Thoracic aorta (tissue), 2 donors: ENCODE measurements around the gene A1CF. TPM values are rescaled to one million over a fixed set of nuclear protein-coding genes. Genes with fewer than 3 reads are reported as not detected.
"Not testable (repeated sequence)": the region's sequence is repeated elsewhere in the genome, so short reads cannot be mapped to it uniquely, and the experiment has no call there.

ENCODE experiments used
- ATAC-seq: fragments of 150-250 bp; one replicate; pipeline ENCODE4 v1.8.0; 2017; ENCODE audit warnings: low read depth; ENCODE audit not compliant: insufficient number of reproducible peaks, low FRiP score
- DNase-seq: peaks from one replicate; pipeline ENCODE4 v3.0.0-alpha.2; 2020; ENCODE audit warnings: low spot score
- H3K27ac ChIP-seq, 2 donors: fragments of 200-600 bp; sonication (generic); 1 replicate in 1 of 2; 2 replicates in 1 of 2; pipeline ENCODE4 v1.5.1; 2016; ENCODE audit warnings: mild to moderate bottlenecking in 2 of 2, moderate library complexity in 2 of 2
- H3K27me3 ChIP-seq: fragments of 200-600 bp; sonication (generic); replicated peaks from 2 replicates; pipeline ENCODE4 v1.6.0; 2016; ENCODE audit warnings: mild to moderate bottlenecking; ENCODE audit not compliant: insufficient read depth
- H3K36me3 ChIP-seq: fragments of 200-600 bp; sonication (generic); one replicate; pipeline ENCODE4 v1.5.1; 2016
- H3K4me1 ChIP-seq, 2 donors: fragments of 200-600 bp; sonication (generic); 1 replicate in 1 of 2; 2 replicates in 1 of 2; pipeline versions ENCODE4 v1.5.1 to v1.6.0; 2016; ENCODE audit warnings: low read depth in 2 of 2, mild to moderate bottlenecking in 1 of 2; ENCODE audit not compliant: control insufficient read depth in 1 of 2
- H3K4me3 ChIP-seq: fragments of 200-600 bp; sonication (generic); 2 replicates; pipeline ENCODE4 v1.5.1; 2016; ENCODE audit warnings: mild to moderate bottlenecking
- H3K9me3 ChIP-seq: fragments of 200-600 bp; sonication (generic); 2 replicates; pipeline ENCODE4 v1.5.1; 2016
- CTCF ChIP-seq: fragments of 200-600 bp; sonication (generic); IDR thresholded peaks from one replicate; pipeline ENCODE4 v1.5.1; 2019; ENCODE audit warnings: antibody characterized with exemption
- total RNA-seq, 2 donors: library from RNA; depleted of rRNA; stranded (reverse); fragments of >200 nt; gene quantifications; one replicate each; pipeline versions ENCODE4 v1.1.0 to v1.2.3, GENCODE V29; 2016

Gene A1CF
- total RNA-seq, 2 donors from 2014 or later = not detected

- ATAC-seq (no peak), DNase-seq (no peak)
- Histone ChIP-seq H3K9me3 (no peaks in the 10 kb centered on the region), H3K4me1 (no peaks in the 10 kb centered on the region), H3K27me3 (no peaks in the 10 kb centered on the region), H3K27ac (no peak overlapping the region), H3K36me3 (no peaks in the 10 kb centered on the region), H3K4me3 (no peak overlapping the region)
- TF ChIP-seq CTCF = no peak
These were observed 24.0 kb upstream of the A1CF start for GRCh38 chr10:50909334-50910014.

GRCh38 chr10:50908366-50908765 lies 22.9 kb upstream of the A1CF start:
- Histone ChIP-seq H3K27ac (no peak overlapping the region), H3K4me1 (no peaks in the 10 kb centered on the region), H3K4me3 (no peak overlapping the region), H3K36me3 (no peaks in the 10 kb centered on the region), H3K9me3 (no peaks in the 10 kb centered on the region), H3K27me3 (no peaks in the 10 kb centered on the region)
- DNase-seq (no peak), ATAC-seq (no peak)
- TF ChIP-seq CTCF = no peak

GRCh38 chr10:50905797-50906196 lies 20.4 kb upstream of the A1CF start:
- H3K9me3 ChIP-seq, ATAC-seq: not testable (repeated sequence)

GRCh38 chr10:50896721-50897120 lies 11.3 kb upstream of the A1CF start:
- no peak for ATAC-seq
- no peak for DNase-seq
- TF ChIP-seq CTCF = no peak
- no peaks in the 10 kb centered on the region for H3K9me3 ChIP-seq
- H3K27ac ChIP-seq = no peak overlapping the region
- no peaks in the 10 kb centered on the region for H3K36me3 ChIP-seq
- H3K27me3 ChIP-seq = no peaks in the 10 kb centered on the region
- H3K4me1 ChIP-seq = no peaks in the 10 kb centered on the region
- no peak overlapping the region for H3K4me3 ChIP-seq

More at GRCh38 chr10:50905797-50906196, 20.4 kb upstream of the A1CF start:
- not testable (repeated sequence) for DNase-seq, H3K4me1 ChIP-seq, H3K36me3 ChIP-seq, H3K27me3 ChIP-seq, H3K4me3 ChIP-seq, H3K27ac ChIP-seq

- Histone ChIP-seq H3K4me3 (no peak overlapping the region), H3K27ac (no peak overlapping the region), H3K4me1 (no peaks in the 10 kb centered on the region), H3K36me3 (no peaks in the 10 kb centered on the region), H3K27me3 (no peaks in the 10 kb centered on the region), H3K9me3 (no peaks in the 10 kb centered on the region)
- TF ChIP-seq CTCF = no peak
- ATAC-seq = no peak
- no peak for DNase-seq
These were observed 8.9 kb upstream of the A1CF start for GRCh38 chr10:50894312-50894711.

GRCh38 chr10:50892467-50892866 lies 7.0 kb upstream of the A1CF start:
- TF ChIP-seq CTCF = no peak

More at GRCh38 chr10:50892467-50892866, 7.0 kb upstream of the A1CF start:
- no peaks in the 10 kb centered on the region for H3K27me3 ChIP-seq
- H3K27ac ChIP-seq = no peak overlapping the region
- no peaks in the 10 kb centered on the region for H3K4me1 ChIP-seq
- ATAC-seq (no peak), DNase-seq (no peak)
- H3K9me3 ChIP-seq = no peaks in the 10 kb centered on the region
- no peaks in the 10 kb centered on the region for H3K36me3 ChIP-seq
- no peak overlapping the region for H3K4me3 ChIP-seq
